K562 (cell line): ENCODE results near the gene CIAO3. TPM values are rescaled to one million over a fixed set of nuclear protein-coding genes. Genes with fewer than 3 reads are reported as not detected.

Experiments
- ATAC-seq: fragments of 200-7000 bp; cut with Tn5 transposase; 3 replicates; pipeline ENCODE4 v1.9.1; 2020; ENCODE audit warnings: moderate library complexity
- BruUV-seq: library from RNA; stranded (reverse); fragments of 400-500 nt; replicated peaks from 2 replicates; lab custom pipeline; 2021; lab: Mats Ljungman, UMichigan
- CTCF ChIA-PET: fragments of 300-600 bp; formaldehyde crosslinking; extraction: SDS; loops from one replicate; lab custom pipeline; 2021; ENCODE audit warnings: low intra/inter-chr PET ratio; lab: Yijun Ruan, JAX
- POLR2A ChIA-PET: fragments of 300-600, 350-650 bp; sonication (Branson Sonifier 250); formaldehyde crosslinking; extraction: SDS; loops from one replicate; lab custom pipeline; 2021; ENCODE audit warnings: antibody characterized with exemption, inconsistent platforms; lab: Yijun Ruan, JAX
- DNase-seq, 4 experiments: peaks; one replicate each; pipeline versions ENCODE4 v3.0.0 to v3.0.0-alpha.2; 2011 to 2018; ENCODE audit warnings: low spot score in 3 of 4, mixed read lengths in 3 of 4; ENCODE audit errors: extremely low read depth in 1 of 4
- FAIRE-seq: peaks from 2 replicates; lab custom pipeline; 2011; peaks lifted over from hg19 to GRCh38; lab: Jason Lieb, UNC
- H2AFZ ChIP-seq: 2 replicates; pipeline ENCODE4 v1.6.0; 2011; ENCODE audit warnings: low read depth, low read length, control low read depth, inconsistent platforms
- H3K27ac ChIP-seq: fragments of 200-600 bp; 3 replicates; pipeline ENCODE4 v1.8.0; 2011; ENCODE audit warnings: low read depth, mild to moderate bottlenecking, control low read depth, inconsistent platforms, low read length, moderate library complexity, mixed read lengths; ENCODE audit errors: extremely low read depth
- H3K27me3 ChIP-seq, 2 experiments: fragments of 300-600 bp in 1 of 2; 2 replicates in 1 of 2; 3 replicates in 1 of 2; pipeline versions ENCODE4 v1.6.0 to v1.8.0; 2011; ENCODE audit warnings: inconsistent platforms in 2 of 2, low read length in 2 of 2, mild to moderate bottlenecking in 1 of 2, mixed read lengths in 1 of 2, moderate library complexity in 1 of 2; ENCODE audit not compliant: control insufficient read depth in 2 of 2, insufficient read depth in 2 of 2
- H3K36me3 ChIP-seq: fragments of 300-600 bp; 3 replicates; pipeline ENCODE4 v1.8.0; 2011; ENCODE audit warnings: mild to moderate bottlenecking, low read length, inconsistent platforms; ENCODE audit not compliant: control insufficient read depth, insufficient read depth
- H3K4me1 ChIP-seq, 2 experiments: fragments of 200-600 bp in 1 of 2; replicated peaks in 1 of 2; 2 replicates in 1 of 2; 3 replicates in 1 of 2; pipeline versions ENCODE4 v1.5.1 to v1.8.0; 2011; ENCODE audit warnings: inconsistent platforms in 2 of 2, low read length in 2 of 2, mild to moderate bottlenecking in 1 of 2, mixed read lengths in 1 of 2, moderate library complexity in 1 of 2; ENCODE audit not compliant: control insufficient read depth in 2 of 2, insufficient read depth in 2 of 2
- H3K4me2 ChIP-seq: 2 replicates; pipeline ENCODE4 v1.6.1; 2011; ENCODE audit warnings: low read length, control low read depth, inconsistent platforms, mixed read lengths; ENCODE audit not compliant: insufficient read depth
- H3K4me3 ChIP-seq: fragments of 200-600 bp; sonication (generic), shearing (Covaris generic); 2 replicates; pipeline ENCODE4 v1.5.1; 2016; ENCODE audit warnings: control low read depth, inconsistent platforms
- H3K79me2 ChIP-seq: fragments of 200-600 bp; 3 replicates; pipeline ENCODE4 v1.8.0; 2011; ENCODE audit warnings: low read length, inconsistent platforms; ENCODE audit not compliant: control insufficient read depth, insufficient read depth
- H3K9ac ChIP-seq, 2 experiments: 2 replicates each; pipeline versions ENCODE4 v1.6.0 to v1.6.1; 2011; ENCODE audit warnings: low read depth in 2 of 2, low read length in 2 of 2, control low read depth in 1 of 2, inconsistent platforms in 1 of 2, mild to moderate bottlenecking in 1 of 2, mixed read lengths in 1 of 2; ENCODE audit not compliant: insufficient read depth in 1 of 2
- H3K9me1 ChIP-seq: one replicate; pipeline ENCODE4 v1.6.0; 2011; ENCODE audit warnings: inconsistent platforms, mild to moderate bottlenecking, low read length, moderate library complexity; ENCODE audit not compliant: control insufficient read depth, insufficient read depth
- H3K9me3 ChIP-seq: replicated peaks from 2 replicates; pipeline ENCODE4 v1.5.1; 2011; ENCODE audit warnings: low read depth, low read length, inconsistent platforms; ENCODE audit not compliant: control insufficient read depth, insufficient read depth
- H4K20me1 ChIP-seq: replicated peaks from 2 replicates; pipeline ENCODE4 v1.6.1; 2011; ENCODE audit warnings: low read length, inconsistent platforms, mixed read lengths; ENCODE audit not compliant: control insufficient read depth, insufficient read depth
- CHD4 ChIP-seq: fragments of 200-600 bp; sonication (generic); IDR thresholded peaks from 3 replicates; pipeline ENCODE4 v1.6.1; 2012; ENCODE audit warnings: low read depth, mild to moderate bottlenecking, mixed read lengths, low read length, inconsistent platforms; ENCODE audit not compliant: insufficient read depth, insufficient replicate concordance, poor library complexity, severe bottlenecking
- GTF3C2 ChIP-seq: IDR thresholded peaks from 3 replicates; pipeline ENCODE4 v1.6.1; 2011; ENCODE audit warnings: borderline replicate concordance, mild to moderate bottlenecking, moderate library complexity; ENCODE audit not compliant: insufficient read length; ENCODE audit errors: extremely low read depth
- POLR2A ChIP-seq: fragments of 450-650 bp; conservative IDR thresholded peaks from 2 replicates; pipeline ENCODE4 v1.6.1; 2016
- POLR2G ChIP-seq: fragments of 200-400 bp; formaldehyde crosslinking; IDR thresholded peaks from 2 replicates; pipeline ENCODE4 v1.6.1; 2017; ENCODE audit warnings: low read depth, mild to moderate bottlenecking, antibody characterized with exemption, low read length, moderate library complexity
- POLR2H ChIP-seq: IDR thresholded peaks from 2 replicates; pipeline ENCODE4 v1.6.1; 2016; ENCODE audit warnings: missing genetic modification characterization, low read depth, mild to moderate bottlenecking, control low read depth, missing compliant biosample characterization, moderate library complexity
- RBM22 ChIP-seq: fragments of 200-400 bp; formaldehyde crosslinking; IDR thresholded peaks from 2 replicates; pipeline ENCODE4 v1.6.1; 2018; ENCODE audit warnings: low read length, low read depth; ENCODE audit not compliant: poor library complexity, severe bottlenecking
- SMAD4 ChIP-seq: fragments of 250-450 bp; sonication (Bioruptor Pico); conservative IDR thresholded peaks from 2 replicates; pipeline ENCODE4 v1.8.0; 2021; ENCODE audit warnings: inconsistent platforms, mild to moderate bottlenecking, moderate library complexity
- SUPT5H ChIP-seq: fragments of 450-650 bp; IDR thresholded peaks from 2 replicates; pipeline ENCODE4 v1.6.1; 2016
- U2AF1 ChIP-seq: fragments of 200-400 bp; formaldehyde crosslinking; optimal IDR thresholded peaks from 2 replicates; pipeline ENCODE3; 2017; ENCODE audit warnings: mild to moderate bottlenecking, low read depth, low read length, moderate library complexity
- ZNF395 ChIP-seq: fragments of 200-800 bp; sonication (Bioruptor generic); IDR thresholded peaks from 2 replicates; pipeline ENCODE4 v1.6.1; 2017; ENCODE audit warnings: missing genetic modification characterization, missing compliant biosample characterization
- WGBS: fragments of 100-300 bp; shearing (Covaris generic); methylation state at CpG from one replicate; pipeline ENCODE4 v1.1.6; 2016; ENCODE audit warnings: low coverage, mixed read lengths; ENCODE audit not compliant: insufficient coverage; ENCODE audit errors: missing lambda C conversion rate; 5-methylcytosine and 5-hydroxymethylcytosine counted together
- in situ Hi-C: fragments of 300-500 bp; cut with MboI; formaldehyde crosslinking; loops from 4 replicates; pipeline ENCODE4 v1.15.0; 2018; ENCODE audit warnings: inconsistent platforms, mixed read lengths
- intact Hi-C: fragments of 100-400 bp; cut with micrococcal nuclease; formaldehyde crosslinking; loops from 2 replicates; pipeline ENCODE4 v1.14.2; 2022
- polyA plus RNA-seq, 8 experiments: library from polyadenylated mRNA; depleted of rRNA in 4 of 8; stranded (reverse) in 5 of 8; unstranded in 3 of 8; fragments of >200 nt; fragmentation: Nextera tagmentation in 2 of 8; fragmentation: Illumina TruSeq in 1 of 8; extraction: Ambion mirVana in 2 of 8; extraction: Trizol in 1 of 8; gene quantifications; 2 replicates each; pipeline versions ENCODE4 v1.2.1 to v1.2.3, GENCODE V29; 2011 to 2014; ENCODE audit warnings: inconsistent platforms in 1 of 8, missing spikeins in 1 of 8
- total RNA-seq, 7 experiments: library from RNA; depleted of rRNA in 6 of 7; stranded (reverse); fragments of >200 nt in 6 of 7; fragmentation: Illumina TruSeq in 2 of 7; extraction: Trizol in 2 of 7; gene quantifications; 2 replicates each; pipeline versions ENCODE4 v1.2.1 to v1.2.3, GENCODE V29; 2011 to 2021; ENCODE audit warnings: low replicate concordance in 1 of 7

Gene CIAO3
- total and polyA plus RNA-seq, 9 of the 15 experiments (the other 6 are each of a cell fraction or from before 2014, with no cell fraction given), result 2.2 to 35.6 (median 18.7) TPM

- Histone ChIP-seq H2AFZ (no peak overlapping the region), H3K4me1 (peaks cover 15 to 97% of the 10 kb centered on the region in 2 experiments), H3K79me2 (peaks cover 48% of the 10 kb centered on the region), H3K4me3 (no peak overlapping the region), H3K27ac (no peak overlapping the region), H3K4me2 (no peak overlapping the region), H3K36me3 (peaks cover 32% of the 10 kb centered on the region; the same call in 1 of the 3 replicates), H3K9me3 (no peaks in the 10 kb centered on the region), H3K27me3 (no peaks in the 10 kb centered on the region), H3K9ac (peak overlapping the region in 1 of 2 experiments; percentile 84; a peak in 1 of 4 replicates), H4K20me1 (no peaks in the 10 kb centered on the region; the same call in 1 of the 2 replicates), H3K9me1 (no peaks in the 10 kb centered on the region)
- ChIA-PET POLR2A (interaction anchor here (0.6 to 4.5 kb wide), 3 partner anchors 11 to 21 kb away, joined by 5 to 25 read pairs (median 6); partner anchors contain the start of gene METRN), CTCF (no interaction called here)
- BruUV-seq, result no TSS peak
- in situ Hi-C loops, result no loop called here
- ATAC-seq (no peak), FAIRE-seq (no peak), DNase-seq (no peak)
- intact Hi-C loops, result no loop called here
- TF ChIP-seq ZNF395 (no peak), SMAD4 (CRISPR knock-in tag) (no peak), POLR2A (peak; percentile 51; the same call in 1 of the 2 replicates), RBM22 (peak; percentile 58), POLR2H (tag) (no peak), POLR2G (peak; percentile 67; the same call in 1 of the 2 replicates), CHD4 (no peak), SUPT5H (0 out of 2 replicates have a peak, but pooled peaks have one; percentile 22), U2AF1 (no peak), GTF3C2 (no peak)
- 79% methylated on average over 6 of the region's 9 CpGs for WGBS
These were observed 14.7 kb downstream of the CIAO3 start for GRCh38 chr16:726188-726437.
